Measurements from ENCODE around the gene NYNRIN. TPM values are rescaled to one million over a fixed set of nuclear protein-coding genes. Genes with fewer than 3 reads are reported as not detected.

Gene NYNRIN
- total and polyA plus RNA-seq, 2 of the 8 experiments (the other 6 are each of a cell fraction or from before 2014, with no cell fraction given), result 15.2 to 18.3 TPM

GRCh38 chr14:24399447-24399822, 632 bp downstream of the NYNRIN start:
- Histone ChIP-seq H3K9ac (replicated peaks in 1 of 4; ENCODE audit: extremely low read depth in 1 of 4, low read depth in 3 of 4, low read length in 3 of 4) (peak overlapping the region in 3 of 4 experiments; percentile 5 to 42 (median 38); a peak in 3 of 7 replicates), H3K27ac (ENCODE audit: low read depth, low read length) (no peak overlapping the region), H3K27me3 (replicated peaks in 1 of 4; ENCODE audit: control insufficient read depth in 3 of 4, extremely low read depth in 1 of 4, insufficient read depth in 3 of 4, low read length in 3 of 4) (peaks cover 0 to 3% (median 0%) of the 10 kb centered on the region in 4 experiments; a peak in 1 of 7 replicates), H3K56ac (replicated peaks; ENCODE audit: insufficient read length, low read depth, low read length) (no peak overlapping the region), H3K9me3 (ENCODE audit: insufficient read depth in 2 of 2, low read depth in 1 of 2, low read length in 1 of 2) (no peaks in the 10 kb centered on the region), H3K79me1 (ENCODE audit: low read depth, low read length) (no peaks in the 10 kb centered on the region), H3K79me2 (ENCODE audit: control insufficient read depth in 1 of 2, insufficient read depth in 2 of 2, low read length in 2 of 2) (no peaks in the 10 kb centered on the region), H3K23me2 (ENCODE audit: low read depth, low read length) (peaks cover 10% of the 10 kb centered on the region; the same call in 1 of the 2 replicates), H3K23ac (ENCODE audit: insufficient read length) (no peak overlapping the region), H3K4me2 (ENCODE audit: insufficient read depth in 1 of 2, low read depth in 2 of 2, low read length in 2 of 2) (peak overlapping the region; percentile 93 to 98), H2AK5ac (ENCODE audit: low read depth, low read length) (no peak overlapping the region; the same call in 1 of the 2 replicates), H3K4me1 (replicated peaks in 1 of 4; ENCODE audit: control insufficient read depth in 3 of 4, insufficient read depth in 4 of 4, low read length in 3 of 4) (peaks cover 0 to 14% (median 10%) of the 10 kb centered on the region in 4 experiments), H4K5ac (ENCODE audit: insufficient read length, low read depth, low read length) (no peak overlapping the region), H4K8ac (ENCODE audit: extremely low read depth, insufficient read depth, low read length) (no peak overlapping the region), H2AFZ (ENCODE audit: low read length) (no peak overlapping the region), H2BK15ac (ENCODE audit: low read length) (peak overlapping the region; percentile 31; the same call in 1 of the 2 replicates), H2BK120ac (replicated peaks; ENCODE audit: low read depth, low read length) (no peak overlapping the region), H3K36me3 (ENCODE audit: control insufficient read depth in 2 of 4, insufficient read depth in 4 of 4, low read length in 3 of 4) (no peaks in the 10 kb centered on the region), H2BK5ac (ENCODE audit: low read depth, low read length) (0 out of 2 replicates have a peak overlapping the region, but pooled peaks have one; percentile 30), H3K4me3 (ENCODE audit: extremely low read depth in 1 of 4, insufficient read depth in 2 of 4, low read depth in 3 of 4, low read length in 4 of 4) (peak overlapping the region; percentile 68 to 80 (median 78)), H2BK12ac (ENCODE audit: low read depth, low read length) (peak overlapping the region; percentile 71; the same call in 1 of the 2 replicates), H4K20me1 (replicated peaks in 1 of 2; ENCODE audit: control insufficient read depth in 1 of 2, insufficient read depth in 2 of 2, low read length in 2 of 2) (no peaks in the 10 kb centered on the region), H3K4ac (replicated peaks; ENCODE audit: insufficient read length, low read depth, low read length) (no peak overlapping the region), H4K91ac (replicated peaks; ENCODE audit: insufficient read length, low read length) (peak overlapping the region; percentile 15), H3K18ac (ENCODE audit: extremely low read depth, low read length) (peak overlapping the region; percentile 87), H2BK20ac (ENCODE audit: low read length) (no peak overlapping the region), H3K14ac (ENCODE audit: insufficient read length) (no peak overlapping the region)
- WGBS, 2 experiments (ENCODE audit: extremely low coverage in 1 of 2, insufficient coverage in 1 of 2, insufficient read length in 1 of 2, insufficient replicate concordance in 2 of 2, low coverage in 1 of 2, low lambda C conversion rate in 2 of 2, missing lambda C conversion rate in 1 of 2), result 14% methylated on average over 8 of the region's 8 CpGs; no CpG with 5 or more reads in 1 of the 2 experiments
- peak in 1 of 2 experiments; percentile 57 for DNase-seq (ENCODE audit: low read depth in 1 of 2, low spot score in 2 of 2)
- POLR2A ChIA-PET (ENCODE audit: partially characterized antibody), result interaction anchor here (0.9 to 3.4 kb wide), 7 partner anchors 8 to 33 kb away, joined by 3 to 20 read pairs (median 3); partner anchors contain the start of genes CBLN3 and KHNYN
- CTCF ChIA-PET (ENCODE audit: partially characterized antibody), result interaction anchor here (1.2 to 10.7 kb wide), 8 partner anchors 13 to 67 kb away, joined by 3 to 69 read pairs (median 4); partner anchors contain the start of gene ADCY4
- FAIRE-seq, result no peak
- TF ChIP-seq TAF7 (optimal IDR thresholded peaks at IDR 0.05; ENCODE audit: borderline replicate concordance, low read depth, low read length), result no peak
- no peak for TF ChIP-seq FOSL1 (IDR thresholded peaks at IDR 0.05; ENCODE audit: insufficient read depth, low read depth, low read length)
- TF ChIP-seq SAP30 (IDR thresholded peaks at IDR 0.05; ENCODE audit: insufficient read depth, insufficient replicate concordance, low read length), result peak; percentile 50

Measured in H1 (cell line).